ENCODE data around the gene TRPM5.

Gene TRPM5

GRCh38 chr11:2435288-2436012 is 8.9 kb downstream of the TRPM5 start:
- DNase-seq = no peak

- no peak for DNase-seq
These were observed 9.6 kb downstream of the TRPM5 start for GRCh38 chr11:2434506-2435255.

GRCh38 chr11:2434008-2434407 is 10.3 kb downstream of the TRPM5 start:
- no peak for DNase-seq

GRCh38 chr11:2433106-2433925 is 11.0 kb downstream of the TRPM5 start:
- DNase-seq = no peak

- no peak for DNase-seq
These were observed 11.7 kb downstream of the TRPM5 start for GRCh38 chr11:2432628-2433071.

- no peak for DNase-seq
These were observed 12.1 kb downstream of the TRPM5 start for GRCh38 chr11:2432171-2432621.

GRCh38 chr11:2431395-2431794 is 12.9 kb downstream of the TRPM5 start:
- no peak for DNase-seq

- peak; percentile 83 for DNase-seq
These were observed 16.0 kb downstream of the TRPM5 start for GRCh38 chr11:2428322-2428795.

GRCh38 chr11:2427721-2428321 is 16.5 kb downstream of the TRPM5 start:
- DNase-seq = no peak

GRCh38 chr11:2426826-2427521 is 17.3 kb downstream of the TRPM5 start:
- DNase-seq = no peak

- DNase-seq = no peak
These were observed 18.1 kb downstream of the TRPM5 start for GRCh38 chr11:2426221-2426620.

- no peak for DNase-seq
These were observed 18.8 kb downstream of the TRPM5 start for GRCh38 chr11:2425506-2425905.

- no peak for DNase-seq
These were observed 19.4 kb downstream of the TRPM5 start for GRCh38 chr11:2424811-2425495.

- DNase-seq = no peak
These were observed 20.9 kb downstream of the TRPM5 start for GRCh38 chr11:2423157-2424025.

- no peak for DNase-seq
These were observed 21.7 kb downstream of the TRPM5 start for GRCh38 chr11:2422461-2423156.

- no peak for DNase-seq
These were observed 22.3 kb downstream of the TRPM5 start for GRCh38 chr11:2421996-2422395.

- DNase-seq = no peak
These were observed 22.9 kb downstream of the TRPM5 start for GRCh38 chr11:2421226-2421994.

GRCh38 chr11:2420502-2421225 is 23.6 kb downstream of the TRPM5 start:
- DNase-seq = peak; percentile 61
